ENCODE measurements around the gene ARMC7. TPM values are rescaled to one million over a fixed set of nuclear protein-coding genes. Genes with fewer than 3 reads are reported as not detected.

ARMC7 gene
- total and polyA plus RNA-seq, 2 of the 4 experiments (the other 2 are of a cell fraction), result 1.8 to 6.9 TPM

GRCh38 chr17:75174996-75175395 lies 65.2 kb downstream of the ARMC7 start:
- Histone ChIP-seq H4K8ac (ENCODE audit: low read depth in 2 of 2, low read length in 2 of 2) (no peak overlapping the region), H4K20me1 (ENCODE audit: insufficient read depth, low read length) (peaks cover 45% of the 10 kb centered on the region), H3K4me3 (ENCODE audit: insufficient read depth, low read depth, low read length) (no peak overlapping the region), H3K18ac (ENCODE audit: low read depth, low read length) (no peak overlapping the region), H3K27me3 (ENCODE audit: control insufficient read depth, insufficient read depth, low read length) (no peaks in the 10 kb centered on the region), H3K23ac (ENCODE audit: low read depth, low read length) (no peak overlapping the region), H3K36me3 (ENCODE audit: control insufficient read depth, insufficient read depth, low read length) (peaks cover 65% of the 10 kb centered on the region), H2BK15ac (ENCODE audit: low read depth, low read length) (no peak overlapping the region), H3K14ac (replicated peaks; ENCODE audit: low read depth, low read length) (no peak overlapping the region), H2BK120ac (ENCODE audit: low read depth, low read length) (no peak overlapping the region), H3K79me1 (ENCODE audit: low read depth in 1 of 2, low read length in 2 of 2) (peaks cover 14 to 66% of the 10 kb centered on the region in 2 experiments), H2BK5ac (ENCODE audit: low read depth, low read length, poor library complexity, severe bottlenecking) (no peak overlapping the region), H4K91ac (ENCODE audit: insufficient read depth, low read depth, low read length) (no peak overlapping the region), H2AK5ac (ENCODE audit: low read depth, low read length) (no peak overlapping the region), H3K4ac (ENCODE audit: low read depth, low read length) (no peak overlapping the region), H3K27ac (ENCODE audit: insufficient read depth, low read length) (no peak overlapping the region), H3K4me1 (ENCODE audit: control insufficient read depth, insufficient read depth, low read length) (no peaks in the 10 kb centered on the region), H3K56ac (ENCODE audit: extremely low read depth, insufficient read depth, low read length) (no peak overlapping the region), H2BK20ac (ENCODE audit: low read depth, low read length) (no peak overlapping the region), H3K9ac (ENCODE audit: low read depth, low read length) (no peak overlapping the region), H3K9me3 (ENCODE audit: control insufficient read depth, insufficient read depth, low read length) (no peaks in the 10 kb centered on the region), H4K5ac (ENCODE audit: low read depth, low read length) (no peak overlapping the region), H3K9me1 (ENCODE audit: insufficient read depth, low read length) (peaks cover 3% of the 10 kb centered on the region; the same call in 1 of the 2 replicates), H2AK9ac (replicated peaks; ENCODE audit: low read depth, low read length, poor library complexity) (no peak overlapping the region), H3K4me2 (ENCODE audit: low read depth, low read length) (no peak overlapping the region), H2AFZ (replicated peaks; ENCODE audit: low read length, poor library complexity) (no peak overlapping the region)
- ChIA-PET CTCF (no interaction called here), POLR2A (ENCODE audit: unreplicated experiment) (no interaction called here)
- no peak for TF ChIP-seq RFX5 (IDR thresholded peaks at IDR 0.05; ENCODE audit: low read depth, low read length)
- no peak for TF ChIP-seq MAZ (IDR thresholded peaks at IDR 0.05; ENCODE audit: borderline replicate concordance, low read depth, low read length)
- in situ Hi-C loops (cut with MboI; ENCODE audit: low sequenced_read_pairs), result no loop called here
- DNase-seq, result no peak
- ATAC-seq (ENCODE audit: low read depth), result no peak
- dilution Hi-C loops (cut with HindIII; ENCODE audit: low sequenced_read_pairs, unreplicated experiment), result no loop called here
- WGBS, 2 experiments (ENCODE audit: extremely low coverage in 2 of 2, insufficient read length in 1 of 2), result no CpG with 5 or more reads among the region's 11 CpGs
- intact Hi-C loops (cut with micrococcal nuclease), result no loop called here
- no TSS peak for BruUV-seq (replicated peaks)
